HG03469 (cell line): ENCODE measurements around the gene ACIN1.

Source experiments
- ATAC-seq: cut with Tn5 transposase; IDR thresholded peaks from one replicate; pipeline ENCODE4 v1.9.1; 2021; ENCODE audit warnings: mild to moderate bottlenecking, moderate library complexity, moderate number of reproducible peaks; ENCODE audit not compliant: unreplicated experiment

Gene ACIN1

DNA sequence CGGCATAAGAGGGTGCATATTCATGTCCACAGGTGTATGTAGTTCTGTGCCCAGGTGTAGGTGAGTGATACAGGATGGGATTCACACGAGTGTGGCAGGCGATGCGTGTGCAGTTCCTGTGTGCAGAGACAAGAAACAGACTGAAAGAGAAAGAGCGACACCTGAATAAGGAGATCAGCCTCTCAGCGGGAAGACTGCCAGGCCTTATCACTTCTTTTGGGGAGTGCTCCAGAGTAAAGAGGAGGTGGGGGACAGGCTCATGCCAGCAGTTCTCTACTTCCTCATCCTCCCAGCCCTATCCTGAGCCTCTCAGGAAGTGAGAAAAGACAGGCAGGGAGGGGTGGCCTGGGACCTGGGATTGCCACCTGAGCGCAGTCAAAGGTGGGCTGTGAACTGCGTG is 50.1 kb downstream of the ACIN1 start:
- no peak for ATAC-seq

DNA sequence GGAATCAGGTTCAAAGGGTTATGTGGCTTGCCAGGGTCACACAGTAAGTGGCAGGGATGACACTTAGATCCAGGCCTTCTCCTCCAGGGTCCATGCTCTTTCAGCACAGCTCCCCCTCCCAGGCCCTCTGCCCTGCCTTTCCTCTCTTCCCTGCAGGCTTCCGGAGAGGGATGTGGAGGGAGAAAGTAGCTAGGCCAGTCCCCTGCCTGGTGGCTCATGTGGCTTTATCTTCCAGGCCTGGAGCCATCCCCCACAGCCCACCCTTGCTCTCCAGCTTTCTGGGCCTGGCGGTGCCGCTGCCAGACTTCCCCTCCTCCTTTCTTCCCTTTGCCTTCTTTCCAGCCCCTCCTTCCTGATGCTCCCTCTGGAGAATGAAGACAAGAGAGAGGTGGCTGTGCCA is 51.2 kb downstream of the ACIN1 start:
- no peak for ATAC-seq

DNA sequence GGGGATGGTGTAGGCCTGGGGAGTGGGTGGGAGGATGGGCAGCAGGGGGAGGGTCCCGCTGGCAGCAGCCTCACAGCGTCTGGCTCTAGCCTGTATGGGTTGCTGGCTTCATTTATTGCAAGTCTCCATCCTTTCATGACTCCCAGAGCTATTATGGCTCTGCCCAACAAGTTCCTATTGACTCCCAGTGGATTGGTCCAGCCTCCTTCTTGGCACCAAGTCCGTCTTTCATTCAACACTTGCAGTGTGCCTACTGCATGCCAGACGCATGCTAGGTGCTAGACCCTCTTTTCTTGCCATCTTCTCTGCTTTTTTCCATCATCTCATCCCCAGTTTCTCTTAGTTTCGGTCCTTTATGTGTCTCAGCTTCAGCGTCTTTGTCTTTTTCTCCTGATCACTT is 51.8 kb downstream of the ACIN1 start:
- no peak for ATAC-seq

DNA sequence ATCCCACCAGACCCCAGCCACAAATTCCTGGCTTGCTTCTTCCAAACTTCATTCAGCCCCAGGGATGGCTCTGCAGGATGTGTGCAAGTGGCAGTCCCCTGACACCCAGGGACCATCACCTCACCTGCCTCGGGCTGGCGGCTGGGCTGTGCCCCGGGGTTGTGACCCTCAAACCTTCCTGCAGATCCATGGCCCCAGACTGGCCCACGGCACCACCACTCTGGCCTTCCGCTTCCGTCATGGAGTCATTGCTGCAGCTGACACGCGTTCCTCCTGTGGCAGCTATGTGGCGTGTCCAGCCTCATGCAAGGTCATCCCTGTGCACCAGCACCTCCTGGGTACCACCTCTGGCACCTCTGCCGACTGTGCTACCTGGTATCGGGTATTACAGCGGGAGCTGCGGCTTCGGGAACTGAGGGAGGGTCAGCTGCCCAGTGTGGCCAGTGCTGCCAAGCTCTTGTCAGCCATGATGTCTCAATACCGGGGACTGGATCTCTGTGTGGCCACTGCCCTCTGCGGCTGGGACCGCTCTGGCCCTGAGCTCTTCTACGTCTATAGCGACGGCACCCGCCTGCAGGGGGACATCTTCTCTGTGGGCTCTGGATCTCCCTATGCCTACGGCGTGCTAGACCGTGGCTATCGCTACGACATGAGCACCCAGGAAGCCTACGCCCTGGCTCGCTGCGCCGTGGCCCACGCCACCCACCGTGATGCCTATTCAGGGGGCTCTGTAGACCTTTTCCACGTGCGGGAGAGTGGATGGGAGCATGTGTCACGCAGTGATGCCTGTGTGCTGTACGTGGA is 52.6 kb downstream of the ACIN1 start, which contains the start of gene PSMB11:
TSS of gene PSMB11 (plus strand) at position 51 of the 804 bp plus-strand sequence. CDS start at position 65, 14 bp downstream.
- ATAC-seq: no peak

DNA sequence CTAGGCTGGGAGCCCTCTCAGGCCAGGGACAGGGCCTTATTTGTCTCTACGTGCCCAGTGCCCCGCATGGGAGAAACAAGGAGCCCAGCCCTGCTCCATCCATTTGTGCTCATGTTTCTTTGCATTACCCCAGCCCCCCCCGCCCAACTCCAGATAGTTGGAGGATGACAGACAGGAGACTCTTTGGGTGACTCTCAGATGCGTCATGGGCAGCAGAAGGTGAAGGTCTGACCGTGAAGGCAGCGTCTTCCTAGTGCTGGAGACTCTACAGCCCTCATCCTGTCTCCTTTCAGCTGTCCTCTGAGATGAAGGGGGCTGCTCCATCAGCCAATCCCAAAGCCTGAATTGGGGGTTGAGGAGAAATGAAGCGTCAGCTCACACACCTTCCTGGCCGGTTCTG is 53.2 kb downstream of the ACIN1 start:
- ATAC-seq: no peak

DNA sequence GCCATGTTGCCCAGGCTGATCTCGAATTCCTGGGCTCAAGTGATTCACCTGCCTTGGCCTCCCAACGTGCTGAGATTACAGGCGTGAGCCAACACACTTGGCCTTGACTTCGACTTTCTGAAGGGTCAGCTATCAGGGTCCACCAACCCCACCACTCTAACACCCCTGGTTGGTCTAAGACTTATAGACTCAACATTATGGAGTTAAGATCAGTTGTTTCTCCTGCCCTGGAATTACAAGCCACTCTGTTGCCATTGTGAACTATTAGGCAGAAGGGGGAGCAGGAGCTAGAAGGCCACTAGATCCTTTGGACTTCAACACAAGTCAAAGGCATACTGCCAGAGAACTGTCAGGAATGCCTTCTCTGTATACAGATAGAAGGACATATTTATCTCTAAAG is 54.8 kb downstream of the ACIN1 start:
- ATAC-seq: no peak

DNA sequence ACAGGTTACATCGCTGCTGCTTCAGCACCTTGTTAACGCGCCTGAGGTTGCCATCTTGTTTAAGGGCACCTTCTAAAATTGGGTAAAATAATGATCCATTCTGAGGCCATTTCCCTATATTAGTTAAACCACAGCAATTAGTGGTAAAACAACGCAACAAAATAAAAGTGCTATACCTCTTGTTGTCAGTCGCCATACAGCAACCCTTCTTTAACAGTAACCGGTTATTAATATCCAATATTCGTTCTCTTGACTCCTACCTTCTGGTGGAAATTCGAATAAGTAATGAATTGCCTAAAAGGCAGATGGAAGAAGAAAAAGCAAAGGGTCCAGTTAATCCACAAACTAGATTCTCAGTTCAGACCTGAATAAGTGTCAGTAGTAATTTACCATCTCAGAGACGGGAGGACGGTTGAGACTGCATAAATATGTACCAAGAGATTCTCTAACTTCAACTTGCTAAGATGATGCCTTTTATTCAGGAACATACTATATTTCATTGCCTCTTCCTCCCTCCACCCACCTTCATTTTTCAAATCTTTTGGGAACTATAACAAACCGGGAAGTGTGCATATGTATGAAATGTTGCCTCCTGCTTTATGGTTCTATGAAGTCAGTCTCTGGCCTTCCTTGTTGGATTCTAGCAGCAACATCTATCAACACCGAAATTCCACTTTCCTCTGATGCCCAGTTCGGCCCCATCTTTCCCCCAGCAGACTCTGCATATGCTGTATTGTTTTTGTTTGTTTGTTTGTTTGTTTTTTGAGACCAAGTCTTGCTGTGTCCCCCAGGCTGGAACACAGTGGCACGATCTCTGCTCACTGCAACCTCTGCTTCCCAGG is 59.4 kb downstream of the ACIN1 start:
- ATAC-seq: no peak

DNA sequence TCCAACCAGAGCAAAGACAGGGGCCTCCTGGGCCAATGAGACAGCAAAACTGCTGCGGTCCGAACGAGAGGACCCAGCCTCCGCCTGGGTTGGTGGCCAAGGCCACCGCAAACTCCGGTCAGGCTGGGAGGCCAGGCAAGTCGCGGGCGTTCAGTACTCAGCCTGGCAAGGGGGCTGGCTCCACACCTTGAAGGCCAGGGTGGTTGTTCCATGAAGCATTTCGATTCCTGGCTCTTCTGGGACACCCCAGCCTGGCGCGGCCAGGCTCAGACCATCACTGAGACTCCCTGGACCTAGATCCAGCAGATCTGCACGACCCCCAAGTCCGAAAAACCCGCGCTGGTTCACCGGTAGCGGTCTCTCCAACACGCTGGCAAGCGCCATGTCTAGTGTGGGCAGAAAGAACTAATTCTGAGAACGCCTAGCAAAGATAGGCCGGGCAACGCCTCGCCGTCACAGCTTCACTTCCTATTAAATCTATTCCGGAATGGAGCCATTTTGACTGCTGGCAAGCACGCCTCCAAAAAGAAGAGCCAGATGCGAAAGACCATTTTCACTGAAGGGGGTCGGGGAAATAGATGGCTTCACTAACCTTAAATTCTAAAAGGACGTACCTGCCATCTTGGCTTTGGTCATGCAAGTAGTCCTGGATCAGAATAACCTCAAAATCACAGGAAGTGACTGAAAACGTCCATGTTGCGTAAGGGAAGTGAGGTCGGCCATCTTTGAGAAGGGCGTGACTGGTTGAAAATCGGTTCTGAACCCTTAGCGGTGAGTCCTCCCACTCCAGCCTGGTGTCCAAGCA is 60.2 kb downstream of the ACIN1 start, which contains the start of gene PSMB5:
TSS of gene PSMB5 (minus strand) at position 403 of the 805 bp plus-strand sequence. CDS start at position 384, 19 bp downstream.
- ATAC-seq: peak; percentile 81

DNA sequence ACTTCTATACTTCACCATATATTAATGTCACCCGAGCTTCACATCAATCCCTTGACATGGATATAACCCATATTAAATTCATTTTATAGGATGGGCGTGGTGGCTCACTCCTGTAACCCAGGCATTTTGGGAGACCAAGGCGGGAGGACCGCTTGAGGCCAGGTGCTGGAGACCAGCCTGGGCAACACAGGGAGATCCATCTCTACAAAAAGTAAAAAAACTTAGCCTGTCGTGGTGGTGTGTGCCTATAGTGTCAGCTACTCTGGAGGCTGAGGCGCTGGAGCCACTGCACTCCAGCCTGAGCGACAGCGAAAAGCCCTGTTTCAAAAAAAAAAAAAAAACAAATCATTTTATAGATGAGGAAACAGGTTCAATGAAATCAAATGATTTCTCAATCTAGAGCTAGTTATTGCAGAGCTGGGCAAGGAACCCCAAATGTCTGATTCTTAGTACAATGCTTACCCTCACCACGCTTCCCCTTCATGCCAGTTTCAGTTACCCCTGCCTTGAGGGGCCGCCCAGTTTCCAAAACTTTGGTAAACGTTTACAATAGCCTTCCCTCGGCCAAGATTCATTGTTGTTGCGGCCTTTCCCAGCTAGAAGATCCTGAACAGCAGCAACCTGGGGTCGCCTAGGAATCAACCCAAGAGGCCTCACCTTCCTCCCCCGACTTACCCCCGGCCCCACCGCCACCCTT is 61.0 kb downstream of the ACIN1 start:
- no peak for ATAC-seq

DNA sequence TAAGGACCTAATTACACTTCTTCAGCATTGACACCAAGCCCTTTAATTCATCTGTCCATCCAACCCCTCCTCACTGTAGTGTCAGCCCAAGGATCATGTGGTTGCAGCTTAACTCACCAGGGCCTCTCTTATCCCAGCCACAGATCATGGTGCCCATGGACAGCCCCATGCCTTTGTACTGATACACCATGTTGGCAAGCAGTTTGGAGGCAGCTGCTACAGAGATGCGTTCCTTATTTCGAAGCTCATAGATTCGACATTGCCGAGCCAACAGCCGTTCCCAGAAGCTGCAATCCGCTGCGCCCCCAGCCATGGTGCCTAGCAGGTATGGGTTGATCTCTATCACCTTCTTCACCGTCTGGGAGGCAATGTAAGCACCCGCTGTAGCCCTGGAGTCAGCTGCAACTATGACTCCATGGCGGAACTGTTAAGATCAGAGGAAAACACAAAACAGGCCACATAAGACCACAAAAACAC is 61.6 kb downstream of the ACIN1 start:
- no peak for ATAC-seq

DNA sequence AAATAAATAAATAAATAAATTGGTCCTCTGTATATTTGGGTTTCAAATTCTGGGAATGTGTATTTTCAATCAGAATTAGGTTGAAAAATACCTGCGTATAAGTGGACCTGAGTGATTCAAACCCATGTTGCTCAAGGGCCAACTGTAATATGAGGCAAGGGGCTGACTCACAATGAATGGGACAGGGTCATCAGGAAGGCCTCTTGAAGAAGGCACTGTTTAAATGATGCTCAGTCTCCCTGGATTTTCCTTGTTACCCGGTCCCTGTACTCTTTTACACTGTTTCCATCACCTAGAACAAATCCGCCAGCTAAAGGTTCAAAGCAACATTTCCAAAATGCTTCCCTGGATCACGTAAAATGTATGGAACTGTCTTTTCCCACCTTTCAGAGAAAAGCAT is 64.0 kb downstream of the ACIN1 start:
- ATAC-seq: no peak

DNA sequence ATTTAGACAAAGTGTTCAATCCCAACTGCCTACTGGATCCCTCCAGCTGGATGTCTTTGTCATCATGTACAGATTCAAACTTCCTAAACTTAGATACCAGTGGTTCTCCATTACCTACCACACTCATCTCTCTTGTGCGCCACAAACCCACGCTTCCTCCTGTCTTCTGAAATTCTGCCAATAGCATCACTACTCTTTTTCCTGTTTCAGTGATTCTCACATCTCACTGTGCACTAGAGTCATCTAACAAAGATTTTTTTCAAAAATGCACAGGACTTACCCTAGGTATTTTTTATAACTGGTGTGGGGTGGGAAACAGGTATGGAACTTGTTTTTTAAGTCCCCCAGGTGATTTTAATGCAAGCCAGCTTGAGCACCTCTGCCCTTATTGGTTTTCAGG is 66.1 kb downstream of the ACIN1 start:
- no peak for ATAC-seq

DNA sequence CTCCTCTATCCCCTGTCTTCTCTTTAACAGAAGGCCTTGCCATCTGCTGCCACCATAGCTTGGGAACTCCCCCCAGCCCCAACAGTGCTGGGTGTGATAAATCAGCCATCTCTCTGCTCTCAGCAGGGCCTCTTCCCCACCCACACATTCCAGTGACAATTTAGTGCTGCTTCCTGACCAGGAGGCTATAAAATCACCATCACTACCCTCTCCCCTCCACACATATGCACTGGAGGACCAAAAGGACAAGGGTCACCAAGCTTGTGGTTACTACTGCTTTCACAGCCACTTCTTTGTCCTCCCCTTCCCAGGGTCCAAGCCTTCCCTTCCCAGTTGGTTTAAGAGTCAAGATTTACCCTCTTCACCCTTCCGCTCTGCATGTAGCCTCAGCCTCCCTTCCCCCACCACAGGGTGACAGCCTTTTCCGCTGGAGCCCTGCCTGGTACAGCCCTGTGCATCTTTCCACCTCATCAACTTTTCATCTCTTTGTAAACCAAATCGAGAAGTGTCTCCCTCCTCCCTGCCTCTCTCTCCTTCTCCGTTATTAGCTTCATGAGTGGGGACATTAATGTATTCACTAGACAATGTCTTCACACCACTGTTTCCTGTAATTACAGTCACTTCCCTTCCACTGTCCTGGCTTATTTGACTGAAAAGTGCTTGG is 69.7 kb downstream of the ACIN1 start:
- no peak for ATAC-seq

DNA sequence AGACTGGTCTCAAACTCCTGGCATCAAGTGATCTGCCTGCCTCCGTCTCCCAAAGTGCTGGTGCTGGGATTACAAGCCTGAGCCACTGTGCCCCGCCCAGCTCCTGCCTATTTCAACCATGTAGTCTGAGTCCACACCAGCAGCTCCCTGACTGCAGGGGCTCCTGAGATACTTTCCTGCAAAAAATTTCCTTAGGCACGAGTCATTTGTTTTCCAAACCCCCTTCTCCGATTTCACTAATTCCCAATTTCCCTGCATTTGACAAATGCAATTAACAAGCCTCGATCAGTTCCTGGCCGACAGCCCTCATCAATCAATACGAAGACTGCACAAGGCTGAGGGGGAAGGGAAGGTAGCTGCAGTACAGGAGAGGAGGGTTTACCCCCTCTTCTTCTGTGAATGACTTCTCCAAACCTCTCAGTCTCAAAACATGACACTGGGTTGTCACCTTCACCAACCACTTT is 70.3 kb downstream of the ACIN1 start:
- no peak for ATAC-seq

DNA sequence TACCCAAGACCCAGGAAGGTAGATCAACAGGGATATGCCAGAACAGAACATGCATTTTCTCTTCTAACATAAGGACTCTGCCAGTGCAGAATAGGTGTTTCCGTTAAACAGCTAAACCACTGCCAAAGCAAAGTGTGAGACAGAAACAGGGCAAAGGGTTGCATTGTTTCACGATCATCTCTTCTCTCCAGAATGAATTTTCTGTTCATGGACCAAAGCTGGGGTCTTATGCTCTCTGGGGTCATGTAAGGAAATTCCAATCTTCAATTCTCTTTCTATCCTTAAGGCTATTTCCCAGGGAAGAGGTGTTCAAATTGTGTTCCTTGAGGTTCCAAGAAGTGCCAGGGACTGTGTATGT is 71.2 kb downstream of the ACIN1 start:
- no peak for ATAC-seq

DNA sequence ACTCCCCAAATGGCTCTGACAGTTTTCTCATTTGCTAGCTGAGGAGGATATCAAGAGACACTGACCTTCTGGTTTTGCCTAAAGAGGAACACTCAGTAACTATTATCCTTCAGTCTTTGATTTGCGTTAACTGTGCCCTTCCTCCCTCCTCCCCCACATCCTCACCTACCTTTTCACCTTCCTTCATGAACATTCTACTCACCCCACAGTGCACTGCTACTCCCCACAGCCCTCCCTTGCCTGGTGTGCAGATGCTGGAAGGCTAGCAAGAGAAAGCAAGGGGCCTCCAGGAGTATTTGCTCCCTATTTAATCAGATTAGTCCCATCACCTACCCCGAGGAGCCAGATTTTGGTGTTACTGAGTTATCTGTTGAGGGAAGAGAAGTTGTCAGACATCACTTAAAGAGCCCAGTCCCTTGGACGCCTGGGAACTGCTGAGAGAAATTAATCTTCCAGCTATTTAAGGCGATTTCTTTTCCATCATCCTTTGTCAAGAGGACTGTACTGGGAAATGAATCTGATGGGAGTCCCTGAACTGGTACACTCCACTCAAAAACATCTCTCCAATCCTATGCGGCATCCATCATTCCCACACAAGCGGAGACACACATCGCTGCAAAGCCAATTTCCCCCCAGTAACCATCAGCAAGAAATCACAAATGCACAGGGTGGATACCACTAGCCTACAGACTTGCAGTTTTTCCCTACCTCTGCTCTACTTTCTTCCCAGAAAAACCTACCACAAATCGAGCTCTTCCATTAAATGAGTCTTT is 71.7 kb downstream of the ACIN1 start:
- no peak for ATAC-seq

DNA sequence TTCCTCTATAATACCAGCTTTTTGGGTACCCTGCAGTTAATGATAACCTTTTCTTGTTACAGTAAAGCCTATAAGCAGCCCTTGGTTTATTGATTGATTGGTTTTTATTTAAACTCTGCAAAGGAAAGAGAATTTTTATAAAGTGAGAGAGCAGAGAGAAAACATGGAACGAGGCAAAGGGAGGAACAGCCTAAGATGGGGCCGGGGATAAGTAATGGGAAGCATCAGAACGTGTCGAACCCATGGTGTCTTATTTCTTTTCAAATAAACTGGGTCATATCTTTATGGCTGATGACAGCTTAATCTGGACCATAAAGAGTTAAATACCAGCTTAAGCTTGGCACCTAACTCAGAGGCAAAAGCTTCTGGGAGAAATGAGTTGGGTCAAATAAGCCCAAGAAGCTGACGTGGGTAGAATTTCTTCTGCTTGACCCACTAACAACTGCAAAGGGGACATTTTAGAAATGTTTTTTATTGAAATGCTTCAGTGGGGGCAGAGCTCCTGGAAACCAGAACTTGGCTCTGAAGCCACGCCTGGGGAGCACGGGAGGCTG is 73.0 kb downstream of the ACIN1 start:
- no peak for ATAC-seq

DNA sequence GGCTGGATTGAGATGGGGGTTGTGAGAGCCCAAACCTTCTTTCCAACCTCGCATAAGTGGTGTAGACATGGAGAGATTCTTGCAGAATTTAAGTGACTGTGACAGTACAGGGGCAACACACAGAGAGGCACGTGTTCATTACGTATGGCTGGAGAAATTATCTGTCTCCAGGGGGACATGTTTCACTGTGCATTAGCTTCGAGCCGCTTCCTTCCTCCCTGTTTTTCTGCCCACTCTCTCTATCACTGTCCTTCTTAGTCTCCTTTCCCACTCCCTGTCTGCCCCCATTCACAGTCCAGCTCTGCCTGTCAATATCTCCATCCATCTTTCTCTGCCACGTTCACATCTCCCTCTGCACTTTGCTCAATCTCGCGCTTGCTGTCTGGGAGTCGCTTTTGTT is 73.5 kb downstream of the ACIN1 start:
- no peak for ATAC-seq
